Inflammatory macrophage treated with lipopolysaccharide for 1 hour (primary cell): Measurements from ENCODE around the gene NFYC.

ENCODE experiments used
- DNase-seq, 2 donors: peaks; one replicate each; pipeline ENCODE4 v3.0.0-alpha.2; 2020 to 2022

The NFYC gene

DNA sequence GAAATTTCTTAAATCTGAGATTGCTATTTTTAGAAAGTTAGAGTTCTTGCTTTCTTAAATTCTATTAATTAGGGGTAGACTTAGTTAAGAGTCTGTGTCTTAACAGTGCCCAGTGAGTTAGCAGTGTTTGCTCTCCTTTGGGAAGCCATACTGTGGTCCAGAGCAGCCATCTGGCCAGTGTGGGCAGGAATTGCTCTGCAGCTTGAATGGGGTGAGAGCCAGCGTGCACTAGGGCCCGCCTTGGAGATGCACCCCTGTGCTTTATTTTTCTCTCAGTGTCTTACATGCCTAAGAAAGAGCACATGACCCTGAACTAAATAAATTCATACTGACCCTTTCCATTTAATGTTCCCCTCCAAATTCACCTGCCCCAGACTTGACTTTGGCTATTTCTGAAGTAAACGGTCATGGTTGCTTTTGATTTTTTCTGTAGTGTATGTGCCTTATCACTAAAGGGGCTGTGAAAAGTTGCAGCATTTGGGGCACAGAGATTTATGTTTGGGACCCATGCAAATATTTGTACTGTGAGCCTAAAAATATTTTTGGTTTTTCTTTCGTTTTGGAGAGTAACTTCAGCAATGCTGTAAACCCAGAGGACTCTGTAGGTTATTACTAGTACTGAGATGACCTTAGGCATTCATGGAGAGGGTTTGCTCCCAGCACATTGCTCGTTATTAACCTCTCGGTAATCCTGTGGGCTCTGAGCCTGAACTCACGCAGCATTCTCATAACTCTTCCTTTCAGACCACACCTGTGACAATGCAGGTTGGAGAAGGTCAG is 70.8 kb downstream of the NFYC start:
- no peak for DNase-seq

DNA sequence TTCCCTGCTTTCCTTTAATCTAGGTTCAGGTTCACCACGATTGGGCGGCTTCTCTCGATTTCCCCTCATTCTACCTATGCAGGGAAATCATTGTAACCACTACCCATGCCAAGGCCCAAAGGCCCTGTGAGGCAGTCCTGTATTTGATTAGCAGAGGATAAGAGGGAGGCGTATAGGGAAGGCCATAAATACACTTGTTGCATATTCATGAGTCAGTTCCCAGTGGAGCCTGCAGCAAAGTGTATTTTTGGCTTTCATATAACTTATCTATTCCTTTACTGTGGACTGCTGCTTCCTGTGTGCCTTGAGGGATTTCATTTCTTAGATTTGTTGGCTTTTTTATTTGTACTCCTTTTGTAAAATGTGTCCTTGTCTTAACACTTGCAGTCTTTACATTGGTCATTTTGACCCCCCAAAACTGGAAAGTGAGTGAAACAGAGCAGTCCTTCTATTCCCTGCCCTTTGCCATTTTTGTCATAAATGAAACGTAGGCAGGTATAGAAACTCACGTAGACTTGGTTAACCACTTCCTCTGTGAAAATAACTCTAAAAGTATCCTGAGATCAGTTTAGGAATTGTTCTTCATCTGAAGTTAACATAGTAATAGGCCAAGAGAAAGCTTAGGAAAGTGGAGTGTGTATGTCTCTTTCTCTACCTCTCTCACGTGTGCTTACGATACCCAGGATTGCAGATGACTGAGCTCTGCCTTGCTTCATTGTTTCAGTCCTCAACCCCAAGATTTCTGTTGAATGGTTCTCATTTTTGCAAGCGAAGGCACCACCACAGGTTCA is 72.4 kb downstream of the NFYC start:
- no peak for DNase-seq

DNA sequence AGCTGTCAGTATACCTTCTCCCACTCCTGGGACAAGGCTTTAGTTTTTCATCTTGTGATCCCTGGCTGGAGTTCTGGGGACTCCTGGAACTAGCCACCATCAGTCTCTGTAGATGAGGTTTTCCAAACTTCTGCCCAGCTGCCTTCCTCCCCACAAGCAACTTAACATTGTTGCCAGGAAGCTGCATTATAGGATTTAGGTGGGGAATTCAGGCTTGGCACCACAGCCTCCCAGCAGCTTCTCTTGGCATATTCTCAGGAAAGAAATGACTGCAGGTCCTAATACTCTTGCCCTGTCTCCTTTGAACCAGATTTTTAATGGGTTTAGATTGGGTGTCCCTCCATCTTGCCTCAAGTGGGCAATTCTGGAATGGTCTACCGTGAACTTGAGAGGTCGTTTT is 73.5 kb downstream of the NFYC start:
- no peak for DNase-seq

DNA sequence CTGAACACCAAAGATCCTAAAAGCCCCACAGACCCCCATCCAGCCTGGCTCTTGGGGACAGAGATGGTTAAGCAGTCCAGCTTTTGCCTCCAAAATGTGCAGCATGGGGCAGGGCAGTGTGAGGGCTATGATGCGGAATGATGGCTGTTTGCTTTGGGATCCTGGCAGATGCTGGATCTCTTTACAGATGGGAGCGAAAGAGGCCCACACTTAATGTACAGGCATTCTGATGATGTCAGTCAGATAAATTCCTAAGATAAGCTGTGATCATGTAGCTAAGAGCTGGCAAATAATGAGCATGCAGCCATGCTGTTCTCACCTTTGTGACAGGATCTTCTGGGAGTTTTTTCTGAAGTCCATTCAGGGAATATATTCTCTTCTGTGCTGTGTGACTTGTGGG is 74.5 kb downstream of the NFYC start:
- DNase-seq, result no peak

DNA sequence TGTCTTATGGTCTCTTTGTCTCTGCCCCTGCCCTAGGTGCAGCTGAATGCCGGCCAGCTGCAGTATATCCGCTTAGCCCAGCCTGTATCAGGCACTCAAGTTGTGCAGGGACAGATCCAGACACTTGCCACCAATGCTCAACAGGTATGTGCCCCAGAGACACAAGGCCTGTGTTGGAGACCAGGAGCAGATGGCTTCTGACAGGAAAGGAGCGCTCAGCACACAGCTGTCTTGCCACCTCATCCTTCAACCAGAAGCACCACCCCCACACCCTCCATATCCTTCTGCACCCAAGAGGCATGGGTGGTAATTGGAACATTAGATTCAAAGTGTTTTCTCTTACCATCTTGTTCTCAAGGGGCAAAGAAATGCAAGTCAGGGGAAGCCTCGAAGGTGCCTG is 75.1 kb downstream of the NFYC start:
- no peak for DNase-seq

DNA sequence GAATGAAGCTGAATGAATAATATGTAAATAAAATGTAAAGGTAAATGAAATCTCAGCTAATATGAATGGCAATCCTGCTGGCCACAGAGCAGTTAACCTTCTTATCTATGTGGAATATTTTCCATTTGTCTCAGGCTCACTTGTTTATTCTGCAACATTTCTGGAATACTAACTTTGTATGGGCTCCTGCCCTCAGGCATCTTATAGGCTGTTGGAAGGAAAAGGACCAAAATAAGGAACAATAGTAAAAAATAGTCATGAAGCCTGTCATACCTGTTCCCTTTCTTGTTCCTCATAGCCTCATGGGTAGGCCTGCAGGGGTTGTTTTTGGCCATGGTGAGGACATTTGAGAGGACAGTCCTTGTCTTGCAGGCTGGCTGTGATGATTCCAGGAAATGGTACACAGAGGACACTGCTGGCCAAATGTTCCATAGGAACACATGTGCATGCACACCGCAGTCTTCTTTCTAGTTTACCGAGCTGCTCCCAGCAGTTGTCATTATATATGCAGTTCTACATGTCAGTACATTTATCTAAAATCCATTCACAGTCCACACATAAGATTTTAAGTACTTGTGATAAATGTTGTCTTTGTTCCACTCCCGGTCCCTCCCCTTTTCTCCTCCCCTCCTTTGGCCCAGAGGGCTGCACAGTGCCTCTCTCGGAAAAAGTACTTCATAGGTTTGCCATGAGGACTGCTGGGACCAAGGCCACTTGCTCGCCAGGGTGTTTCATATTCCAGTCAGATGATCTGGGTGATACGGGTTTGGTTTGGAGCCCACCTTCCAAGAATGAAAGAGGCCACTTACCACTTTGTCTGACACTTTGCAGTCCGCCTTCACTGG is 76.9 kb downstream of the NFYC start:
- DNase-seq, result no peak

DNA sequence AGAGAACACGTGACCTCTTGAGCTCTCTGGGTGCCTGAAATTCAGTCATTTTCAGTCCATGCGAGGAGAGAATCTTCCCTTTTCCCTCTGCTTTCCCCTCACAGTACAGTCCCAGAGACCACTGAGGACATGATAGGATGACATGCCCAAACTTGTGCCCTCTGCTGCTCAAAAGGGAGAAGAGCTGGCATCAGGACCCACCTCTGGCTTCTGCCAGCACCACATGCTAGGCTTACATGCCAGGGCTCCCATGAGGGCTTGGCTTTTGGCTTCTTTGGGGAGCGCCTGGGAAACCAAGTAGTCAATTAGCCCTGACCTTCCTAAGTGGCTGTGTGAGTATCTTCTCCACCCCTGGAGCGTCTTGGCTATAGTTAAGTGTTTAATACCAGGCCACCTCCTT is 78.3 kb downstream of the NFYC start:
- no peak for DNase-seq

DNA sequence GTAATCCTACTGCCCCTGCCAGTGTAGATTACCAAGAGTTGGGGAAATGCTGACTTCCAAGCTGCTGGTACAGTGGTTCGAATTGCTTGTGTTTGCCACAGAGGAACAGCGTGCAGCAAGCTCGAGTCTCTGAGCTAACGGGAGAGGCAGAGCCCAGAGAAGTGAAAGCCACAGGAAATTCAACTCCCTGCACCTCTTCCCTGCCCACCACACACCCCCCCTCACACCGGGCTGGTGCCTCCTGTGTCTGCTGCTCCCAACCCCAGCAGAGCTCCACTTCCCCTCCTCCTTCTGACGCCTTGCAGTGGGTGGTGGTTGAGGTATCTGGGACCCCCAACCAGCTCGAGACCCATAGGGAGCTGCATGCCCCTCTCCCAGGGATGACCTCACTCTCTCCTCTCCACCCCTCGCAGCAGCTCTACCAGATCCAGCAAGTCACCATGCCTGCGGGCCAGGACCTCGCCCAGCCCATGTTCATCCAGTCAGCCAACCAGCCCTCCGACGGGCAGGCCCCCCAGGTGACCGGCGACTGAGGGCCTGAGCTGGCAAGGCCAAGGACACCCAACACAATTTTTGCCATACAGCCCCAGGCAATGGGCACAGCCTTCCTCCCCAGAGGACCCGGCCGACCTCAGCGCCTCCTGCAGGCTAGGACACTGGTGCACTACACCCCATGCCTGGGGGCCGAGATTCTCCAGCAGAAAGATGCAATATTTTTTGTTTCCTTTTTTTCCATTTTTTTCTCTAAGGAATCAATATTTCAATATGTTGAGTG is 79.0 kb downstream of the NFYC start:
- no peak for DNase-seq

DNA sequence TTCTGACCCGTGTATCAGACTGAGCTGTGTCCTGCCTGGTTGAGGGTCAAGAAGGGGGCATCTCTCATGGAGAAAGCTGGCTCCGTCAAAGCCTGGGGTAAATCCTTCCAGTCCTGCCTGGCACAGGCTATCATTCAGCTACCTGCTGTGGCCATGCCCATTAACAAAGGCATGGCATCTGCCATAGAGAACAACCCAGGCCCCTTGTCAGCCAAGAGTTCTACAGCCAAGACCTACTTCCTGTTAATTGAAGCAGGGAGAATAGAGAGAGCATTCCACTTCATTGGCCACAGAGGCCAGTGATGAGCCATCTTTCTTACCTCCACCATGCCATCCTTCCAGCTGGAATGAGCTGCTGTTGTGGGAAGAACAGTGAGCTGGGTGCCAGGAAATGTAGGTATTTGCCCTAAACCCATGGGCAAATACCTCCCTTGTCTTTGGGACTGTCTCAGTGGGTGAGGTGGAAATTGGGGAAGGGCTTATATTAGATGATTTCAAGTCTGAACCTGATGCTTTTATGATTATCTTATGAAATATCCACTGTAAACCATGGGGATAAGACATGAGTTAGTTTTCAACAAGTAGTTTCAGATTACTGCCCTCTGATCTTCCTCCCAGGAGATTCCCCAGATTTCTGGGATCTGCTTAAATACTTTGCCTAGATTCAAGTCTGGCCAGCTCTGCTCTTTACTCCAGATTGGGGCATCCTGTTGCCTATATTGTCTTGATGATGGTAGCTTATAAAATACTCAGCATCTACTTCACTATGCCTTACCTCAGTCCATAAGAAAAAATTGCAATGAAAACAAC is 80.8 kb downstream of the NFYC start:
- no peak for DNase-seq

DNA sequence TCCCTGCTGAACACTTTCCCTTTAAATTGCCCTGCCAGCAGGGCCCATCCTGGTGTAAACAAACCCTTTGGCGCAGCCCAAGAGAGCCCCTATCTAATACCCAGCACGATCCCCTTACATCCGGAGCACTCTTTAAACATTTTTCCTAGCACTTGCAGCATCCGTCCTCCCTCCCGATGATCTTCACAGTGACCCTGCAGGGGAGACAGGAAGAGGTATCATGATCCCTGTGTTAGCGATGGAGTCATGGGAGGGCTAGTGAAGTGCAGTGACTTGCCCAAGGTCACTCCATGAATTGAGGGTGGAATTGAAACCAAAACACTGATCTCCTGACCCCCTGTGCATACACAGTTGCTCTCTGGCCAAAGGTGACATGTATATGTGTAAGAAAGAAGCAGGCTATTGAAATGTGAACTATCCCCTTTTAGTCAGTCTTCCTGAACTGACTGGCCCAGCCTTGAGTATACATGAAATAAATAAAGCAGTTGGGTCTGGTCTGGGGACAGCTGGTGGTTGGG is 82.3 kb downstream of the NFYC start:
- no peak for DNase-seq

DNA sequence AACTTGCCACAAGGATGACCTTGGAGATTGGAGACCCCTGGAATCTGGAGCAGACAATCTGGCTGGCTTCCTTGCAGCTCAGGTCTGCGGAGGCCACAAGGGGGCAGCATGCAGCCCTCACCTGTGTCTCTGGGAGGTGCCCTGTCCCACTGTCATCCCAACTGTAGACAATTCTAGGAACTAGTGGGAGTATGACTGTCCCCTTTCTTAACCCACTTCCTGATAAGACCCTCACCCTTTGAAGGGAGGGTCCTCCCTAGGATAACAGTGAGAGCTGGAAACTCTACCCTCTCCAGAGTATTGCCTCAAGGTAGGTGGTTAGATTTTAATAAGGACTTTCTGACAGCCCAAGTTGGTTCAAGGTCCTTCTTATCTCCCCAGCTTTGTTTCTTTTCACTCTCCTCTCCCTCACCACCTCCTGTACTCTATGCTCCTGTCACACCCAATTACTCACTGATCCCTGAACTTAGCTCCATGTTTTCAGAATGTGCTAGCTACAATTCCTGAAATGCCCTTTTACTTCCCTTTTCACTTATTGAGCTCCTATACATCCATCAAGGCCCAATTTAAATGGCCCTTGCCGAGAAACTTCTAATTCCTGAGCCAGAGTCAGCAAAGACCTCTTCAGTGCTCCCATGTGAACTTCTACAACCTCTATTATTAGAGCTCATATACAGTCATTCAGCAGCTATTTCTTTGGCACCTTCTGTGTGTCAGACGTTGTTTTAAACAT is 82.9 kb downstream of the NFYC start:
- peak in 1 of 2 donors; percentile 37 for DNase-seq

DNA sequence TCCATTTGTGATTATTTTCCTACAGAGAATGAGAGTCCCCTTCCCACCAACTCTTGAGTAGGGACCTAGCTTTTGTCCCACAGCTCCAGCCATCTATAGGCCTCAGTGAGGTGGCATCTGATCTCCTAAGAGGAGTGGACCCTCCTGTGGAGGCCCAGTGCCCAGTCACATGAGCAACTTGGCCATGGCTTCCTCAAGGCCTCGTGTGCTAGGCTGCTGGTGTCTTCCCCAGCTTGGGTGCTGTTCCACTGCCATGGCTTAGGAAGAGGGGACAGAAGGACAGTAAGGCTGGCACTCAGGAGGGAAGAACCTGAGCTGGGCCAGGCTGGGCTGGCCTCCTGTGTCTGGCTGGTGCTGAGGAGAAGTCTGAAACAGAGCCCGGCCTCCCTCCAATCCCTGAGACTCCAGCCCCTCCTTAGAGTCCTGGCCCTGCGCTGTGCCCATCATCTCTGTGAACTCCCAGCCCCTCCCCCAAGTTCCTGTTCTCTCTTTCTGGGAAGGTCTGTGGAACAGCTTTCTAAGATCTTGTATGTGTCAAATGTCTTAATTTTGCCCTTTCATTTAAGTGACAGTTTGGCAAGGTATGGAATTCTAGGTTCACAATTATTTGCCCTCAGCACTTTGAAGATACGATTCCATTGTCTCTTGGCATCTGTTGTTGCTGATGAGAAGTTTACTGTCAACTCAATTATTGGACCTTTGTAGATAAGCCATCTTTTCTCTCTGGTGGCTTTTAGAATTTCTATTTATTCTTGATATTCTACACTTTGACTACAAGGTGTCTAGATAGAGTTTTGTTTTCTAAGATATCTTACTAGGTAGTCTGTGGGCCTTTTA is 85.0 kb downstream of the NFYC start:
- no peak for DNase-seq

DNA sequence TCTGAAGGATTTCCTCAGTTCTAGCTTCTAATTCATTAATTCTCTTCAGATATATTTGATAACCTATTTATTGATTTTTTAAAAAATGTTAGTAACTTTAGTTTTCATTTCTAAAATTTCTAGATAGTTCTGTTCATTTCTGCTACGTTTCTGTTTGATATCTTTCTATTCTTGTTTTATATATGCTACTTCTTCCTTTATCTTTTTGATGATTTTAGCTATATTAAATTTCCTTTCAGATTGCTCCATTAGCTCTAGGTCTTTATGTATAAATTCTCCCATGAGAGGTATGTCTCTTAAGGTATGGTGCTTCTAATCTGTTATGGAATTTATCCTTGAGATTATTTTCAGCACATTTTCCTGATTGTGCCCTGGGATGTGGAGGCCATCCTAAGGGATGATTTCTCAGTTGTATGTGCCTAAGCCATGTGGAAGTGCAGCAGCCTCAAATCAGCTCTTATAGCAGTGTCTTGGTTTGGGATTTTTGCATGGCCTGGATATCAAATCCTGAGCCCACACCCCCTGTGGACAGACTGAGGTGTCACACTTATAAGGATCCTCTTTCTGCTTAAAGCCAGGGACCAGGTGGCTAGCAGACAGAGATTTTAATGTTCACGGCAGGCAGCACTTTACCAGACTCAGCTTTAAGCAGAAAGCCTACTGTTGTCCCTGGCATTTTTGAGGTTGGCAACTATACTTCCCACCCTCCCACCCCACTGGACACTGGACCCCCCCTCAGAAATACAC is 85.9 kb downstream of the NFYC start:
- no peak for DNase-seq

DNA sequence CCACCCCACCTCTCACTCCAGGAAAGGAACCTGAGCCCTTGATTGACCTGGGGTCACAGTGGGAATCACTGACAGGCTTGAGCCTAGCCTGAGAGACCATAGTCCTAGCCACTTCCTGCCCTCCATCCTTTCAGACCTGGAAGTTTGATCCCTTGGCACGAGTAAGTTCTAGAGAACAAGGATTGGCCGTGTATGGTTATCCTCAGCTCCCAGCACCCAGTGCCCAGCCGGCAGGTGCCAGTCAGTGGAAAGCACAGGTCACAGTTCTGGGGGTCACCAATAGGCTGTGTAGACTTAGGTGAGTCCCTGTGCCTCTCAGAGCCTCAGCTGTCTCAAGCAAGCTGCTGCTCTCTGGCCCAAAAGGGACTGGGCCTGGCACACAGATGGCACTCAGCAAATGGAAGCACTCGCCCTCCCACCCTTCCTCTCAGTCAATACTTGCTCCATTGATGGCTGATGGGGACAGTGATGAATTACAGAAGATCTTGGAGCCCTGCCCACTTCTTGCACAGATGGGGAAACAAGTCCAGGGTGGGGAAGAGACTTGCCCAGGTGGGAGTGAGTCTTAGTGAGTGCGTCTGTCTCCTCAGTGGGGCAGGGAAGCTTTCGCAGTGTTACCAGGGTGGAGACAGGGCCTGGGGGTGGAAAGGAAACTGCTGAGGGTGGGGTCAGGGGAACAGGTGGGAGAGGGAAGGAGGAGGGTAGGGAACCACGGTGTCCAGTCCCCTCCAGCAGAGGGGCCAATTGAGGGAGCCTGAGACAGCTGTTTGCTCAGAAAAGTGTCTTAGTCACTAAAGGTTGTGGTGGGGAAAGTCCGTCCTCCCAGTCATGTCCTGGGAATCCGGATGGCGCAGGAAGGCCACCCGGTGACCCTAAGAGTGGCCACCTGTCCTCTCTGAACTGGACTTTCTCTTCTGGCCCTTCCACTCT is 89.4 kb downstream of the NFYC start:
- no peak for DNase-seq

DNA sequence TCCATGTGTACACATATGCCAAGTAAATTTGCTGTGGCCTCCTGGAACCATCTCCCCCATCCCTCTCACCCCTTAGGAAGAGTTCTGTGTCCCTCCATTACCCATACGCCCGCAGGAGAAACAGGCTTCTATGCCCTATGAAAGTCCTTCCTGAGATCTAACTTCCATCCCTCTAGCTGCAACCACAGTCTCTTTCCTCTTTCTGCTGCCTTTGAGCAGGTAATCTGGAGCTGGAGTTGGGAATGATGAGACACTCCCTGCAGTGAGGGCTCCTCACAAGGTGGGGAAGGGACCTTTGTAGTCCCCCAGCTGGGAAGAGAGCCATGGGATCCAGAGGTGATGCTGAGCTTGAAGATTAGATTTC is 90.1 kb downstream of the NFYC start:
- no peak for DNase-seq

DNA sequence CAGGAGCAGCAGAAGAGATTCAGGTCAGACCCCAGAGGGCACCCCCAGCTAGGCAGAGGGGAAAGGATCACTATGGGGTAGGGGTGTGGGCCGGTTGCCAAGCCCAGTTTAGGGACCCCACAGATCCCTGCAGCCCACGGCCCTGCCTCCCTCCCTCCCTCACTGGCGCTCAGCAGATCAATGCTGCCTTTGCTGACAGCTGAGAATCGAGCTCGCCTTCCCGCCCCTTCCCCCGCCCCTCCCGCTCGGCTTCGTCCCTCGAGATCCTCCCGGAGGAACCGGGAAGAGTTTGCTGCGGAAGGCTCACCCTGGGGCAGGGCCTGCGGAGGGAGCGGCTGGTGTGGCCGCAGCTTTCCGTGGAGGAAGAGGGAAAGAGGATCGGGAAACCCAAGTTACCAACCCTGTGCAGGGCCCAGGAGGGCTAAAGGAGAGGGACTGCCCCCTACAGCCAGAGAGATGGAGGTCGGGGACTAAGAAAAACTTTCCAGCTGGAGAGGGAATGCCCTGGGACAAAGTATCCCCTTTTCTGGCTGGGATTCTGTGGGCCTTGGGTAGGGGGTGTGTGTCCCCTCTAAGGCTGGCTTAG is 91.0 kb downstream of the NFYC start:
- DNase-seq, result no peak
